ENCODE results near the gene SQSTM1. TPM values are rescaled to one million over a fixed set of nuclear protein-coding genes. Genes with fewer than 3 reads are reported as not detected.

The SQSTM1 gene
- total RNA-seq (ENCODE audit: unreplicated experiment) = 97.0 TPM
- long read RNA-seq, transcript SQSTM1-202 (8 exons, 2,986 nt) = major isoform, 40 of 91 reads
- long read RNA-seq, partial matches to known transcripts = 9 of 91 reads
- long read RNA-seq, other reads (novel, unspliced or antisense) = 39 of 91 reads

DNA sequence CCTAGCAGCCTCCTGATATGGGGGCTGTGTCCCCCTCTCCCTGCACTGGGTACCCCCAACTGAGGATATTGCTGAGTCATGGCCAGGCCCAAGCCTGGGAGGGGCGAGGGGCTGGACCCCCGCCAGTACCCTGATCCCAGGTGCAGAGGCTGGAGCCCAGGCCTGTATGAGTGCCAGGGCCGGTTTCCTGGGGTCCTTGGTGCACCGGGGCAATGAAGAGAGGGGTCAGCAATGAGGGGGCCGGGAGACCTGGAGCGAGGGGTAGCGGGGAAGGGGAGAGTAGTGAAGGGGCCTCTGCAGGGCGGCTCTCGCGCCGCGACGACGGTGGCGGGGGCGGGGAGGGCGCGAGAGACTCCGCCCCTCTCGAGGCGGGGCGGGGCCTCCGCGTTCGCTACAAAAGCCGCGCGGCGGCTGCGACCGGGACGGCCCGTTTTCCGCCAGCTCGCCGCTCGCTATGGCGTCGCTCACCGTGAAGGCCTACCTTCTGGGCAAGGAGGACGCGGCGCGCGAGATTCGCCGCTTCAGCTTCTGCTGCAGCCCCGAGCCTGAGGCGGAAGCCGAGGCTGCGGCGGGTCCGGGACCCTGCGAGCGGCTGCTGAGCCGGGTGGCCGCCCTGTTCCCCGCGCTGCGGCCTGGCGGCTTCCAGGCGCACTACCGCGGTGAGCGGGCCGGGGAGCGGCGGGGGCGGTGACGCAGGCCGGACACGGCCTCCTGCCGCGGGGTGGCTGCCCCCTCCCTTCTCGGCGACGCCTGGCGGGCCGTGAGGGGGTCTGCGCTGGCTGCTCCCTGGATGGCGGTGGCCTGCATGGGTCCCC lies at the start of gene SQSTM1:
Gene SQSTM1, plus strand, starts transcription at position 423 of the 815 bp plus-strand sequence. Its CDS starts 32 bp downstream, at position 455.
- peaks cover 2% of the 10 kb centered on the region for H3K36me3 Mint-ChIP-seq (ENCODE audit: unreplicated experiment)
- peak; percentile 86 for DNase-seq
- H3K4me1 Mint-ChIP-seq (ENCODE audit: low read depth, unreplicated experiment) = peaks cover 18% of the 10 kb centered on the region
- H3K9me3 Mint-ChIP-seq (ENCODE audit: unreplicated experiment) = peaks cover 13% of the 10 kb centered on the region
- H3K27ac Mint-ChIP-seq (ENCODE audit: unreplicated experiment) = peak within 1 kb of the TSS; percentile 57
- peak within 1 kb of the TSS; percentile 78 for H3K4me3 Mint-ChIP-seq (ENCODE audit: unreplicated experiment)
- H3K27me3 Mint-ChIP-seq (ENCODE audit: unreplicated experiment) = peaks cover 13% of the 10 kb centered on the region
- TF ChIP-seq, protein P1, sequence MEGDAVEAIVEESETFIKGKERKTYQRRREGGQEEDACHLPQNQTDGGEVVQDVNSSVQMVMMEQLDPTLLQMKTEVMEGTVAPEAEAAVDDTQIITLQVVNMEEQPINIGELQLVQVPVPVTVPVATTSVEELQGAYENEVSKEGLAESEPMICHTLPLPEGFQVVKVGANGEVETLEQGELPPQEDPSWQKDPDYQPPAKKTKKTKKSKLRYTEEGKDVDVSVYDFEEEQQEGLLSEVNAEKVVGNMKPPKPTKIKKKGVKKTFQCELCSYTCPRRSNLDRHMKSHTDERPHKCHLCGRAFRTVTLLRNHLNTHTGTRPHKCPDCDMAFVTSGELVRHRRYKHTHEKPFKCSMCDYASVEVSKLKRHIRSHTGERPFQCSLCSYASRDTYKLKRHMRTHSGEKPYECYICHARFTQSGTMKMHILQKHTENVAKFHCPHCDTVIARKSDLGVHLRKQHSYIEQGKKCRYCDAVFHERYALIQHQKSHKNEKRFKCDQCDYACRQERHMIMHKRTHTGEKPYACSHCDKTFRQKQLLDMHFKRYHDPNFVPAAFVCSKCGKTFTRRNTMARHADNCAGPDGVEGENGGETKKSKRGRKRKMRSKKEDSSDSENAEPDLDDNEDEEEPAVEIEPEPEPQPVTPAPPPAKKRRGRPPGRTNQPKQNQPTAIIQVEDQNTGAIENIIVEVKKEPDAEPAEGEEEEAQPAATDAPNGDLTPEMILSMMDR (IDR thresholded peaks at IDR 0.05; ENCODE audit: partially characterized antibody, unreplicated experiment) = peak; percentile 15

GRCh38 chr5:179771311-179771895 lies 49.3 kb upstream of the SQSTM1 start:
- Mint-ChIP-seq H3K4me3 (ENCODE audit: unreplicated experiment) (no peak overlapping the region), H3K27ac (ENCODE audit: unreplicated experiment) (peak overlapping the region; percentile 34), H3K9me3 (ENCODE audit: unreplicated experiment) (peaks cover 2% of the 10 kb centered on the region), H3K4me1 (ENCODE audit: low read depth, unreplicated experiment) (peaks cover 22% of the 10 kb centered on the region), H3K36me3 (ENCODE audit: unreplicated experiment) (peaks cover 5% of the 10 kb centered on the region), H3K27me3 (ENCODE audit: unreplicated experiment) (peaks cover 3% of the 10 kb centered on the region)
- no peak for DNase-seq
- TF ChIP-seq, protein P1 (IDR thresholded peaks at IDR 0.05; ENCODE audit: partially characterized antibody, unreplicated experiment) = no peak

DNA sequence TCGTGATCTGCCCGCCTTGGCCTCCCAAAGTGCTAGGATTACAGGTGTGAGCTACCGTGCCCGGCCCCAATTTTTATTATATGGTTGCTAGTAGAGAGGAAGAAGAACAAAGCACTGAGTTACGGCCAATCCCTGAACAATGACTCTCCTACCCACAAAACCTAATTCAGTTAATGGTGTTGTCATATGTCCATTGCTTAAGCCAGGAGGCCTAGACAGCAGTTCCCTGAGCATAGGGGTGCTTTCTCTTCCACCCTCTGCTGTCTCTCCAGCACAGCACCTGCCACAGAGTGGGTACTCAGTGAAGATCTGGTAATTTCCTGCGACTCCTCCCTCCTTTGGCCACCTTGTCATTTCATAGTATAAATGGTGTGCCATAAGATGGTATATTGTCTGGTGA lies 48.4 kb upstream of the SQSTM1 start:
- Mint-ChIP-seq H3K27ac (ENCODE audit: unreplicated experiment) (no peak overlapping the region), H3K4me1 (ENCODE audit: low read depth, unreplicated experiment) (peaks cover 15% of the 10 kb centered on the region), H3K27me3 (ENCODE audit: unreplicated experiment) (peaks cover 3% of the 10 kb centered on the region), H3K36me3 (ENCODE audit: unreplicated experiment) (peaks cover 5% of the 10 kb centered on the region), H3K4me3 (ENCODE audit: unreplicated experiment) (no peak overlapping the region), H3K9me3 (ENCODE audit: unreplicated experiment) (peaks cover 2% of the 10 kb centered on the region)
- DNase-seq = no peak
- TF ChIP-seq, protein P1 (IDR thresholded peaks at IDR 0.05; ENCODE audit: partially characterized antibody, unreplicated experiment) = no peak

DNA sequence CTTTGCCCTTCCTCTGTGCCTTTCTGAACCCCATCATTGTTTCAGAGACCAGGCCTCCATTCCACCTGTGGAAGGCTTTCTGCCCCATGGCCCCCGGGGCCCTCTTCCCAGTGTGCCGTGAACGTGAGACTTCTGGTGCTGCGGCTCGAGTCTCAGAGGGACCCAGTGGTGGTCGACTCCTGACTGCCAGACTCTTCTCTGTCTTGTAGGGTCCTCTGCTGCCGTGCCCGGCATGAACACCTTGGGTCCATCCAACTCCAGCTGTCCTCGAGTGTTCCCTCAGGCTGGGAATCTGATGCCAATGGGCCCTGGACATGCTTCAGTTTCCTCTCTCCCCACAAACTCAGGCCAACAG lies 47.0 kb upstream of the SQSTM1 start:
- H3K36me3 Mint-ChIP-seq (ENCODE audit: unreplicated experiment) = peaks cover 5% of the 10 kb centered on the region
- H3K4me1 Mint-ChIP-seq (ENCODE audit: low read depth, unreplicated experiment) = peaks cover 21% of the 10 kb centered on the region
- TF ChIP-seq, protein P1 (IDR thresholded peaks at IDR 0.05; ENCODE audit: partially characterized antibody, unreplicated experiment) = no peak
- DNase-seq = no peak
- H3K4me3 Mint-ChIP-seq (ENCODE audit: unreplicated experiment) = no peak overlapping the region
- peaks cover 4% of the 10 kb centered on the region for H3K9me3 Mint-ChIP-seq (ENCODE audit: unreplicated experiment)
- H3K27me3 Mint-ChIP-seq (ENCODE audit: unreplicated experiment) = peaks cover 5% of the 10 kb centered on the region
- no peak overlapping the region for H3K27ac Mint-ChIP-seq (ENCODE audit: unreplicated experiment)

DNA sequence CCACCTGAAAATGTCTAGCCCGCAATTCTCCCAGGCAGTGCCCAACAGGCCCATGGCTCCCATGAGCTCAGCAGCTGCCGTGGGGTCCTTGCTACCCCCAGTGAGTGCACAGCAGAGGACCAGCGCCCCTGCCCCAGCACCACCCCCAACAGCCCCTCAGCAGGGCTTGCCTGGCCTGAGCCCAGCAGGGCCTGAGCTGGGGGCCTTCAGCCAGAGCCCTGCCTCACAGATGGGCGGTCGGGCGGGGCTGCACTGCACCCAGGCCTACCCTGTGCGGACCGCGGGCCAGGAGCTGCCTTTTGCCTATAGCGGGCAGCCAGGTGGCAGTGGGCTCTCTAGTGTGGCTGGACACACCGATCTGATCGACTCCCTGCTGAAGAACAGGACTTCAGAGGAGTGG lies 46.3 kb upstream of the SQSTM1 start:
- Mint-ChIP-seq H3K9me3 (ENCODE audit: unreplicated experiment) (peaks cover 6% of the 10 kb centered on the region), H3K4me3 (ENCODE audit: unreplicated experiment) (no peak overlapping the region), H3K27me3 (ENCODE audit: unreplicated experiment) (peaks cover 10% of the 10 kb centered on the region), H3K27ac (ENCODE audit: unreplicated experiment) (no peak overlapping the region), H3K36me3 (ENCODE audit: unreplicated experiment) (peaks cover 5% of the 10 kb centered on the region), H3K4me1 (ENCODE audit: low read depth, unreplicated experiment) (peaks cover 21% of the 10 kb centered on the region)
- TF ChIP-seq, protein P1 (IDR thresholded peaks at IDR 0.05; ENCODE audit: partially characterized antibody, unreplicated experiment) = no peak
- no peak for DNase-seq
